ES-I3 (cell line): ENCODE data around the gene MRPS30.
A peak's percentile ranks its signal among the peaks of the same experiment; 100 is the strongest.
"Not testable (repeated sequence)": the region's sequence is repeated elsewhere in the genome, so short reads cannot be mapped to it uniquely, and the experiment has no call there.

Experiments
- H3K36me3 ChIP-seq: 2 replicates; pipeline ENCODE4 v1.6.1; 2013; ENCODE audit warnings: mild to moderate bottlenecking, low read length, control low read depth, moderate library complexity; ENCODE audit not compliant: insufficient read depth
- H3K4me1 ChIP-seq: 2 replicates; pipeline ENCODE4 v1.6.1; 2013; ENCODE audit warnings: mild to moderate bottlenecking, control low read depth, low read length; ENCODE audit not compliant: insufficient read depth
- H3K9ac ChIP-seq: 2 replicates; pipeline ENCODE4 v1.6.1; 2013; ENCODE audit warnings: low read depth, mild to moderate bottlenecking, low read length, moderate library complexity
- H3K9me3 ChIP-seq: 2 replicates; pipeline ENCODE4 v1.6.1; 2013; ENCODE audit warnings: mild to moderate bottlenecking, low read length, moderate library complexity; ENCODE audit not compliant: control insufficient read depth, insufficient read depth

MRPS30 gene

DNA sequence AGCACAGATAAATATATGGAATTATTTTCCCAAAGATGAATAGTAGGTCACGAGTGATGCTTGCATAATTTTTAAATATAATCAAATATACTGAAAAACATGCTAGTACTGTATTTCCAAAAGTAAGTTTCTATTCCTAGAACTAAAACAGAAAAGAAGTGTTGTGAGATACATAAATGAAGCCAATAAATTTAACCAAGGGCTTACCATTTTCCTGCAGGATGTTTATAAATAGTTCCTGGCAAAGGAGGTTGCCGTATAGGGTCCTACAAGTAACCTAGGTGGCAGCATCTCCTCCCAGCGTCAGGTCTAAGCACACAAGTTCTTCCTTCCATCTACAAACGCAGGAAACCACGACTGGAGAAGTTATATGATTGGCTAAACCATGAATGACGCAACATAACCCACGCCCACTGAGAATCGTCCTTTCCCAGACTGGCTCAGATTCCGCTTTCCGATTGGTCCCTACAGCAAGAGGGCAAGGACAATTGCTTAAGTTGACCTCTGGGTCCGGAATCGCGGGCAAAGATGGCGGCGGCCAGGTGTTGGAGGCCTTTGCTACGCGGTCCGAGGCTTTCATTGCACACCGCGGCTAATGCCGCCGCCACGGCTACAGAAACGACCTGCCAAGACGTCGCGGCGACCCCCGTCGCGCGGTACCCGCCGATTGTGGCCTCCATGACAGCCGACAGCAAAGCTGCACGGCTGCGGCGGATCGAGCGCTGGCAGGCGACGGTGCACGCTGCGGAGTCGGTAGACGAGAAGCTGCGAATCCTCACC lies at the start of gene MRPS30:
Gene MRPS30, plus strand, starts transcription at position 513 of the 780 bp plus-strand sequence. Its CDS starts 16 bp downstream, at position 529.
- Histone ChIP-seq H3K4me1 (peaks cover 4% of the 10 kb centered on the region; the same call in 1 of the 2 replicates), H3K36me3 (peaks cover 4% of the 10 kb centered on the region), H3K9me3 (no peaks in the 10 kb centered on the region), H3K9ac (peak within 1 kb of the TSS; percentile 96)

GRCh38 chr5:44769200-44769876 lies 39.4 kb upstream of the MRPS30 start:
- Histone ChIP-seq H3K9me3 (no peaks in the 10 kb centered on the region), H3K36me3 (no peaks in the 10 kb centered on the region), H3K9ac (no peak overlapping the region), H3K4me1 (no peaks in the 10 kb centered on the region)

GRCh38 chr5:44769877-44770209 lies 38.9 kb upstream of the MRPS30 start:
- H3K9me3 ChIP-seq, result no peaks in the 10 kb centered on the region
- H3K9ac ChIP-seq, result no peak overlapping the region
- H3K4me1 ChIP-seq, result no peaks in the 10 kb centered on the region
- no peaks in the 10 kb centered on the region for H3K36me3 ChIP-seq

GRCh38 chr5:44770780-44771717 lies 37.7 kb upstream of the MRPS30 start:
- no peaks in the 10 kb centered on the region for H3K36me3 ChIP-seq

GRCh38 chr5:44772397-44772796 lies 36.4 kb upstream of the MRPS30 start:
- H3K36me3 ChIP-seq, H3K9me3 ChIP-seq, H3K9ac ChIP-seq, H3K4me1 ChIP-seq: not testable (repeated sequence)

More at GRCh38 chr5:44770780-44771717, 37.7 kb upstream of the MRPS30 start:
- H3K9me3 ChIP-seq, result no peaks in the 10 kb centered on the region
- no peaks in the 10 kb centered on the region for H3K4me1 ChIP-seq
- no peak overlapping the region for H3K9ac ChIP-seq

DNA sequence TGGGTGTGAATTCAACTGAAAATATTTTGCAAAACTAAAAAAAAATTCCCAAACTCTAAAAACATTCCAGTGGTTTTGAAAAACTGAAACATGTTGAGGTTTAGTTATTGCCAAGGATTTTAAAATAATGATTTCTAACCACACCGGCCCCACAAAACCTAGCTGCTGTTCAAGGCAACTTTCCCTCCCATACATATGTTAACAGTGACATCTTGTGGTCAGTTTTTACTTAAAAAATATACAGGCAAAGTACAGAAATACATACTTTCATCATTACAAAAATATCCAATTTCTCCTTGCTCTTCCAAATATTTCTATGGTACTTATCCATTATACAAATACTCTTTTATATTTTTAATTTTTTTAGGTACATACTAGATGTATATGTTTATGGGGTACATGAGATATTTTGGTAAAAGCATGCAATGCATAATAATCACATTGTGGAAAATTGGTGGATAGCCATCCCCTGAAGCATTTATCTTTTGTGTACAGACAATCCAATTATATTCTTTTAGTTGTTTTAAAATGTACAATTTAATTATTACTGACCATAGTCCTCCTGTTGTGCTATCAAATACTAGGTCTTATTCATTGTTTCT lies 34.4 kb upstream of the MRPS30 start:
- H3K9ac ChIP-seq, result no peak overlapping the region
- no peaks in the 10 kb centered on the region for H3K9me3 ChIP-seq
- H3K36me3 ChIP-seq, result no peaks in the 10 kb centered on the region
- H3K4me1 ChIP-seq, result no peaks in the 10 kb centered on the region

DNA sequence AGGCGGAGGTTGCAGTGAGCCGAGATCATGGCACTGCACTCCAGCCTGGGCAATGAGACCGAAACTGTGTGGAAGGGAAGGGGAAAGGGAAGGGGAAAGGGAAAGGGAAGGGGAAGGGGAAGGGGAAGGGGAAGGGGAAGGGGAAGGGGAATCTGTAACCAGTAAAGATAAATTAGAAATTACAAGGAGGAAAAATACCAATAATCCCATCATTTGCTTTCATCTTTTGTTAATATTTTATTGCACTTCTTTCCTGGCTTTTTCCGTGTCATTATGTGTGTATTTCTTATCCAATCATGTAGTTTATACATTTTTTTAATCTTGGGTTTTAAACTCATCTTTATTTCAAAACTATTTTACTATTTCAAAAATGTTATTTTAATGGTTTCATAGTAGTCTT lies 29.6 kb upstream of the MRPS30 start:
- Histone ChIP-seq H3K9me3 (no peaks in the 10 kb centered on the region), H3K9ac (no peak overlapping the region), H3K36me3 (no peaks in the 10 kb centered on the region), H3K4me1 (no peaks in the 10 kb centered on the region)

DNA sequence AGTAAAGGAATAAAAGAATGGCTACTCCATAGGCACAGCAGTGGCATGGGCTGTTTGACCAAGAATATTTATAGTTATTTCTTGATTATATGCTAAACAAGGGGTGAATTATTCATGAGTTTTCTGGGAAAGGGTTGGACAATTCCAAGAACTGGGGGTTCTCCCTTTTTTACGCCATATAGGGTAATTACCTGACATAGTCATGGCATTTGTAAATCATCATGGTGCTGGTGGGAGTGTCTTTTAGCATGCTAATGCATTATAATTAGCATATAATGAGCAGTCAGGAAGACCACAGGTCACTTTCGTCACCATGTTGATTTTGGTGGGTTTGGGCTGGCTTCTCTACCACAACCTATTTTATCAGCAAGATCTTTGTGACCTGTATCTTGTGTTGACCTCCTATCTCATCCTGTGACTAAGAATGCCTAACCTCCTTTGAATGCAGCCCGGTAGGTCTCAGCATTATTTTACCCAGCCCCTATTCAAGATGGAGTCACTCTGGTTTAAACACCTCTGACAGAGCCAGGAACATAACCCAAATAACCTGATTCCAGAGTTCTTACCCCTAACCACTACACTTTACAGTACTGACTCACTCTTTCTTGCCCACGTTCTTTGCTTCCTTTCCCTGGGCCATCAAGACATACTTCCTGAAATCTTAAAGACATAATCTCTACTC lies 25.0 kb upstream of the MRPS30 start:
- Histone ChIP-seq H3K4me1 (no peaks in the 10 kb centered on the region), H3K9me3 (peaks cover 19% of the 10 kb centered on the region), H3K9ac (no peak overlapping the region), H3K36me3 (no peaks in the 10 kb centered on the region)

DNA sequence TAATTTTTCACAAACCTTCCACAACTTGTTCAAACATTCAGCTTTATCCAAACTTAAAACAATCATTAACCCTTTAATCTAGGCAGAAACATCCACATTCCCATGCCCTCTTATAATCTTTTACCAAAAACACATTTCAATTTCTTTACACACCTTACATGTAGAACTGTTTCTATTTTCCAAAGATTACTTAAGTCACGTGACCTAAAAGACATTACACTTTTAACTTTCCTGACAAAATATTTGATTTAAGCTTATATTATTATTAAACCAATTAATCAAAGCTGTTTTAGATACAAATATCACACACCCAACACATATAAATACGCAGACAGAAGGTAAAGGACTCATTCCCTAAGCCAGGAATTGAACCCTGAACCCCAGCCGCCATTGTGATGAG lies 21.0 kb upstream of the MRPS30 start:
- H3K9me3 ChIP-seq, result peaks cover 20% of the 10 kb centered on the region
- no peaks in the 10 kb centered on the region for H3K4me1 ChIP-seq
- H3K9ac ChIP-seq, result no peak overlapping the region
- H3K36me3 ChIP-seq, result no peaks in the 10 kb centered on the region

DNA sequence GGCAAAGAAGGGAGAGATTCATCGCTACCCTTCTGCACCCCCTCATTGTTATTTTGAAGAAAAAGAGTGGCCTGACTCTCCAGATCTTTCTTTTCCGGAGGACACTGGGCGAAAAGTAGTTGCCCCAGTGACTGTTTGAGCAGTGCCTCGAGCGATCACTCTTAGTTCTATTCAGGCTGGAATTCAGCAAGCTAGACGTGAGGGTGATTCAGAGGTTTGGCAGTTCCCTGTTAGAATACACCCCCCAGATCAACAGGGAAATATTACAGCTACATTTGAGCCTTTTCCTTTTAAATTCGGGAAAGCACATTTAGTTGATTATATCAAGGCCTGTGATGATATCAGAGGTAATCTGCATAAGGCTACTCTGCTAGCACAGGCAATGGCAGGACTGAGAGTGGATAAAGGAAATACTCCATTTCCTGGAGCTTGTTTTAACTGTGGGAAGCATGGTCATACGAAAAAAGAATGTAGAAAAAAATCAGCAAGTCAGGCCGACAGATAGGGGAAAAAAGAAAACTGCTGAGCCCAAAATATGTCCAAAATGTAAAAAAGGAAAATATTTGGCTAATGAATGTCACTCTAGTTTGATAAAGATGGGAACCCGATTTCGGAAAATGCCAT lies 19.3 kb upstream of the MRPS30 start:
- H3K9me3 ChIP-seq, result peaks cover 26% of the 10 kb centered on the region
- not testable (repeated sequence) for H3K9ac ChIP-seq, H3K36me3 ChIP-seq, H3K4me1 ChIP-seq

- peaks cover 21% of the 10 kb centered on the region for H3K9me3 ChIP-seq
- not testable (repeated sequence) for H3K36me3 ChIP-seq, H3K4me1 ChIP-seq, H3K9ac ChIP-seq
Observed at GRCh38 chr5:44792031-44792673, 16.6 kb upstream of the MRPS30 start.

DNA sequence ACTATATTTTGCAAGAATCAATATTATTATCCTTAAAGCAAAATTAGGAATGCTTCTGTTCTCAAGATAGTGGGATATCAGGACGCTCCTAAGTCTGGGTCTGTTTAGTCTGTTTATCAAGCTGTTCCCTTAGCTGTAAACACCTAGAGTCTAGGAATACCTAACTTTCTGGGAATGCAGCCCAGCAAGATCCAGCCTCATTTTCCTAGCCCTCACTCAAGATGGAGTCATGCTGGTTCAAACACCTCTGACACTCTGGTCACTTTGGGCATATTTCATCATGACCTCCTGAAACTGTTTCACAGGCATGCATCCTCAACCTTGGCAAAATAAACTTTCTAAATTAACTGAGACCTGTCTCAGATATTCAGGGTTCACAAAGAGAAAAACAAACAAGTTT lies 14.4 kb upstream of the MRPS30 start:
- H3K9me3 ChIP-seq, result peaks cover 16% of the 10 kb centered on the region
- H3K9ac ChIP-seq, result no peak overlapping the region

DNA sequence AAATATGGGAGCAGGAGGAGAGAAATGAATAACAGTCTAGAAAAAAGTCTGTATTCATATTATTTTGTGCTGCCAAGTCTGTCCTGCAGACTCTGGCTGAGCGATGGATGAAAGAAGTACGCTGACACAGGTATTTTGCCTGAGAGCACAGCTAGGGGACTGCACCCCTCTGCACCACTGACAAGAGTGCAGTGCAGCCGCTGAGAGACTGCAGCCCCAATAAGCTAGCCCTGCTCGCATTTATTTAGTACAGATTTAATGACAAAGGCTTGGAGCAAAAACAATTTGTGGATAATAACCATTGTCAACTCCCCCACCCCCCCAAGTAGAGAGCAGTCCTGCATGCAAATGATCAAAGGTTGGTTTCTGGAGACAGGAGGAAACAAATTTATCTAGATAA lies 13.3 kb upstream of the MRPS30 start:
- peaks cover 16% of the 10 kb centered on the region for H3K9me3 ChIP-seq
- H3K36me3 ChIP-seq, result no peaks in the 10 kb centered on the region
- H3K9ac ChIP-seq, result no peak overlapping the region
- H3K4me1 ChIP-seq, result no peaks in the 10 kb centered on the region

More for the DNA sequence above, 14.4 kb upstream of the MRPS30 start:
- no peaks in the 10 kb centered on the region for H3K36me3 ChIP-seq
- H3K4me1 ChIP-seq, result no peaks in the 10 kb centered on the region
